Purkinje cell (primary cell): Measurements from ENCODE around the gene NFKB2. TPM values are rescaled to one million over a fixed set of nuclear protein-coding genes. Genes with fewer than 3 reads are reported as not detected.

Source experiments
- polyA plus RNA-seq: library from polyadenylated mRNA; unstranded; fragments of >200 nt; fragmentation: Nextera tagmentation; gene quantifications from 2 replicates; pipeline ENCODE4 v1.2.1, GENCODE V29; 2014

NFKB2 gene
- not detected in 2 replicates for polyA plus RNA-seq

GRCh38 chr10:102395400-102396316 is at the start of gene NFKB2:
Gene NFKB2 (plus strand): TSS chr10:102395705. CDS start chr10:102395960, 255 bp downstream.

DNA sequence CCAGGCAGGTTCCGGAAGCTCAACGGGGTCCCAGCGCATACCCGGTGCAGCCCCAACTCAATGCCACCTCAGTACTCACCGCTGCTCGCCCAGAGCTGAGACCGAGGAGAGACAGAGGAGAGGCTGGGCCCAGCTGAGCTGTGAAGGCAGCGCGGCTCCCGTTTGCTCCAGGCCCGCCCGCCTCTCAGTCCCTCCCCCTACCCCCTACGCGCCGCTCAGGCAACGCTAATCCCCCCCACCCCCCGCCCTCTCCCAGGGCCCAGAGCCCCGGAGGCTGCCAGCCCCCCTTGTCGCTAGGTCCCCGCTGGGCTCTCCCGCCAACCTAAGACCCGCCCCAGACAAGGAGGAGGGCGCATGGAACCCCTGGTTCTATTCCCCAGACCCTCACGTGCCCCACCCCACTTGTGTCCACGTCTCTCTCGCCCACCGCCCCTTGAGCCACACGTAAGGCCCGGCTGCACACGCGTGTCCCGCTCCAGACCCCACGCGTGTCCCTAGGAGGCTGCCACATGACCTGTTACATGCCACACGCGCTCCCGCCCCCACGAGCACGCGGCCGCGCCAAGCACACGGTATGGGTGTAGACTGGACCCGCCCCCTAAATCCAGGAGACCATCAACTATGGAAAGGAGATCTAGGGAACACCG is 23.2 kb downstream of the NFKB2 start, which contains the start of gene PSD:
PSD (minus strand) TSS at position 164 of the 647 bp plus-strand sequence. CDS start 1,747 bp downstream, outside the sequence.

GRCh38 chr10:102420714-102421506 is 25.4 kb downstream of the NFKB2 start, which contains the start of gene FBXL15:
Gene FBXL15 (plus strand): TSS chr10:102420836. CDS start chr10:102421130, 294 bp downstream.

DNA sequence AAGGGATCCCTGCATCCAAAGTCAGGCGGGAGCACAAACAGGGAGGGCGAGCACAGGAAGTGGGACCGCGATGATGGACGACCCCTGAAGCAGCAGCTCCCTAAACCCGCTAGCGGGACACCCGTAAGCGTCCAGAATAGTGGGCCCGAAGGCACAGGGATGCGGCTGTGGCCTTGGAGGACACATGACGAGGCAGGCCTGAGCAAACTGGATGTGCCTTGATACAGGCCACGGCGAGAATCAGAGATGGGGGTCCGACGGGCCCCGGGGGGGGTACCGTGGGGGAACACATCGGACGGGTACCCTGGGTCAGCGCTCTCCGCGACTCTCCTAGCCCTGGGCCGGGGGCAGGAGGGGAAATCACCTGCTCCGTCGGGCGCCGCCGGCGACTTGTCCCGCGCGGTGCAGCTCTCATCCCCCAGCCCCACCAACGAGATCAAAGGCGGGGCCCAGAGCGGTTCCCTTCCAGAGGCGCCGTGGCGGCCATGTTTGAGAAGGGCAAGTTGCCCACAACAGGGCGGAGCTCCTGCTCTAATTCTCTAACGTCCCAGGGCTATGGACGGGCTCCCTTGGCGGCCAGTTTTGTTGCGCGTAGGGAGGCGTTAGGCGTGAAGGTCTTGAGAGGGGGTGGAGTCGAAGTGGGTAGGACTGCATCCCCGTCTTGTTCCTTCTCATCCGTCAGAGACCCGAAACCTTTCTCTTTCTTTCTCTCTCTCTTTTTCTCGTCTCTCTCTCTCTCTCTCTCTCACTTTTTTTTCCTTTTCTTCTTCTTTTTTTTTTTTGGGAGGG is 36.9 kb downstream of the NFKB2 start, which contains the start of gene CUEDC2:
CUEDC2 (minus strand) TSS at position 413 of the 789 bp plus-strand sequence. CDS start 7,386 bp downstream, outside the sequence.

DNA sequence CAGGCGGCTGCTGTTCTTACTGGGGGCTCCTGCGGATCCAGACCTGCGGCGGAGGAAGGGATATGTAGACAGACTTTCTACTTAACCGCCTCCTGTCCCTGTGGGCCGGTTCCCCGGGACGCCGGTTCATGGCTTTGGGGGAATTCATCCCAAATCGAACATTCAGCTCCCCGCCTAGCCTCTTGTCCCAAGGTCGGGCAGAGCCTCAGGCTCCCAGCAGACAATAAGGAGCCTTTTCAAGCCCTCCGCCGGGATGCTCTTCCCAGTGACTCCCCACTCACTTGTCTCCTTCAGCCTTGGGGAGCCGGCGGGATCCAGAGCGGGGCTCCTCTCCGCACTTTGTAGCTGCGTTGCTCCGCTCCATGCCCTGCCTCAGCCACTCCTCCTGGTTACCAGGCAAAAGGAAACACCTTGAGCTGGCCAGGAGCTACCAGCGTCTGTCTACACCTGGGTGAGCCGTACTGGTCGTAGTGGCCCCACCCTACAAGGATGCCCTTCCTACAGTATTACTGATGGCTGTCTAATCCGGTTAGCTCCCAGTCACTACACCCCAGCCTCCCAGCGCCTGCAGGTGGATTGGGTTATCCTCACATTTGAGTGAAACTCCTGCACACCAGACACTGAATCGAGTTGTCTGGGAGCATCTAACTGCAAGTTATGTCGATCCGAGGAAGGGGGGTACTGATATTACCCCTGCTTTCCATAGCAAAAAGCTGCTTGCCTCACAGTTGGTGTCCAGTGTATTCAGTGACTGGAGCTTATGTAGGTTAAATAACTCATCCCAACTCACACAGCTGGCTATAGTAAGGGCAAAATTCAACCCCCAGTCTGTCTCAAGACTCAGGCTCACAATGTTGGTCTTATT is 55.8 kb downstream of the NFKB2 start, which contains the start of gene C10orf95:
C10orf95 (minus strand) TSS at position 439 of the 865 bp plus-strand sequence. CDS start 450 bp downstream, outside the sequence.

Other genes starting within 250 kb of the NFKB2 start
- gene NOLC1, start 243.3 kb upstream of the NFKB2 start, polyA plus RNA-seq, result 31.3 and 37.2 TPM in 2 replicates
- 1.8 and 3.2 TPM in 2 replicates for gene ELOVL3, start 169.4 kb upstream of the NFKB2 start, polyA plus RNA-seq
- gene PITX3, start 154.2 kb upstream of the NFKB2 start, polyA plus RNA-seq, result 0.28 TPM in 1 of 2 replicates, not detected in the other
- gene GBF1, start 150.2 kb upstream of the NFKB2 start, polyA plus RNA-seq, result 16.2 and 16.4 TPM in 2 replicates
- 1.1 and 1.7 TPM in 2 replicates for gene PSD, start 23.1 kb downstream of the NFKB2 start, polyA plus RNA-seq
- gene FBXL15, start 25.1 kb downstream of the NFKB2 start, polyA plus RNA-seq, result 9.2 and 23.8 TPM in 2 replicates
- 42.7 and 48.3 TPM in 2 replicates for gene CUEDC2, start 36.9 kb downstream of the NFKB2 start, polyA plus RNA-seq
- not detected in 2 replicates for gene C10orf95, start 55.8 kb downstream of the NFKB2 start, polyA plus RNA-seq
- gene ACTR1A, start 107.0 kb downstream of the NFKB2 start, polyA plus RNA-seq, result 94.0 and 138 TPM in 2 replicates
- 0.47 and 0.94 TPM in 2 replicates for gene SUFU, start 108.3 kb downstream of the NFKB2 start, polyA plus RNA-seq
- gene TRIM8, start 248.8 kb downstream of the NFKB2 start, polyA plus RNA-seq, result 25.4 and 27.6 TPM in 2 replicates